NT2/D1 (cell line): ENCODE results near the gene DTNB.
"Not testable (repeated sequence)": the region's sequence is repeated elsewhere in the genome, so short reads cannot be mapped to it uniquely, and the experiment has no call there.

Experiments
- DNase-seq: peaks from one replicate; pipeline ENCODE4 v3.0.0-alpha.2; 2011; ENCODE audit warnings: low read depth, low spot score
- H3K27me3 ChIP-seq: 2 replicates; pipeline ENCODE4 v1.6.0; 2011; ENCODE audit warnings: mild to moderate bottlenecking; ENCODE audit not compliant: insufficient read length, insufficient read depth
- H3K36me3 ChIP-seq: 2 replicates; pipeline ENCODE4 v1.6.1; 2011; ENCODE audit warnings: mild to moderate bottlenecking, low read length, mixed read lengths; ENCODE audit not compliant: insufficient read depth, insufficient read length
- H3K4me1 ChIP-seq: 2 replicates; pipeline ENCODE4 v1.5.1; 2011; ENCODE audit not compliant: insufficient read depth, insufficient read length
- H3K4me3 ChIP-seq: 2 replicates; pipeline ENCODE4 v1.5.1; 2011; ENCODE audit warnings: low read depth; ENCODE audit not compliant: insufficient read length
- H3K9ac ChIP-seq: 2 replicates; pipeline ENCODE4 v1.6.0; 2011; ENCODE audit warnings: low read depth; ENCODE audit not compliant: insufficient read length
- H3K9me3 ChIP-seq: 2 replicates; pipeline ENCODE4 v1.5.1; 2011; ENCODE audit warnings: mild to moderate bottlenecking, low read length; ENCODE audit not compliant: insufficient read depth
- SUZ12 ChIP-seq: IDR thresholded peaks from 2 replicates; pipeline ENCODE4 v1.6.1; 2011; ENCODE audit not compliant: insufficient read length, insufficient read depth; ENCODE audit errors: extremely low read depth
- YY1 ChIP-seq: IDR thresholded peaks from 2 replicates; pipeline ENCODE4 v1.6.1; 2011; ENCODE audit not compliant: insufficient read length, insufficient read depth
- ZNF274 ChIP-seq: IDR thresholded peaks from 2 replicates; pipeline ENCODE4 v1.6.1; 2011; ENCODE audit warnings: mild to moderate bottlenecking, low read depth, low read length

DTNB gene

DNA sequence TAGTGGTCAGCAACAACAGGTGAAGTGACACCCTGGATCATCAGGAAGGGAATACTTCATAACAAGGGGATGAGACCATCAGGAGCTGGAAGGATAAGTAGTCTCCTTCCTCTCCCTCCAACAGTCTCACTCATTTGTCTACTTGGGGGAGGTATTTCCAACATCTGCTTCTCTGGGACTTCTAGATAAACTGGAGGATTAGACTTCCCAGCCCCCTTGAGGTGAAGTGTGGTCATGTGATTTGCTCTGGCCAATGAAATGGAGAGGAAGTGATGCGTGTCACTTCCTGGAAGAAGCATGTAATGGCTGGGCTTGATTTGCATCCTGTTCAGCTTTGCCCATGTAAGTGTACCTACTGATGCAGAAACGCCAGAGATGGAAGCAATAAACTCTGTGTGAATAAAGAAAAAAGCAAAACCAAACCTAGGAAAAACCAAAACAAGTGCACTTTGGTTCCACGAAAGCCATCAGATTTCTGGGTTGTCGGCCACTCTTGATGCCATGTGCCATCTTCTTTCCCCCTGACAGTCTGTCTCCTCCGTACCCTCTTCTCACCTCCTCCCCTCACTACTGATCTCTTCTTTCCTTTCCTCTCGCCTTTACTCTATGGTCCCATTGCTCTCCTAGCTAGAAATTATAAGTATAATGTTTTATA, 255.5 kb downstream of the DTNB start:
- Histone ChIP-seq H3K9me3 (peaks cover 6% of the 10 kb centered on the region; the same call in 1 of the 2 replicates), H3K4me3 (no peak overlapping the region), H3K9ac (no peak overlapping the region), H3K36me3 (no peaks in the 10 kb centered on the region), H3K27me3 (no peaks in the 10 kb centered on the region), H3K4me1 (peaks cover 2% of the 10 kb centered on the region)
- no peak for DNase-seq
- TF ChIP-seq ZNF274 (no peak), SUZ12 (no peak), YY1 (no peak)

GRCh38 chr2:25416674-25417073, 256.7 kb downstream of the DTNB start:
- DNase-seq, result no peak
- TF ChIP-seq SUZ12, result no peak
- TF ChIP-seq YY1, result no peak
- no peak for TF ChIP-seq ZNF274
- H3K9ac ChIP-seq, result no peak overlapping the region
- H3K4me1 ChIP-seq, result peaks cover 2% of the 10 kb centered on the region
- H3K4me3 ChIP-seq, result no peak overlapping the region
- H3K9me3 ChIP-seq, result peaks cover 6% of the 10 kb centered on the region; the same call in 1 of the 2 replicates
- H3K36me3 ChIP-seq, result no peaks in the 10 kb centered on the region
- no peaks in the 10 kb centered on the region for H3K27me3 ChIP-seq

DNA sequence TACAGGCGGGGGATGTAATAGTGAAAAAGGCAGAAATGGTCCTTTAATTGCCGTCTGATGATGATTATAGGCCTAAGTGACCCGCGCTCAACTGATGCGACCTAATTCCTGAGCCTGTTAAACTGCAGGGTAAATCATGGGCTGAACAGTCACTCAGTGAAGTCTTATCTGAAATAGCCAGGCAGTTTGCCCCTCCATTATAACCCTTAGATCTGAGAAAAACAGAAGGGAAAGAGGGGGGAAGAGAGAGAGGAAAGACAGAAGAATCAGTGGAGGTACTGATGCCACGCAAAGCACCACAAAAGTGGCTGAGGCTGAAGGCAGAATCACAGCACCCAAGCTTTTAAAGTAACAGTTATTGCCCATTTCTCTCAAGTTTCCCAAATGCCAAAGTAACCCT, 258.6 kb downstream of the DTNB start:
- TF ChIP-seq YY1 (no peak), ZNF274 (no peak), SUZ12 (no peak)
- Histone ChIP-seq H3K4me1 (peaks cover 2% of the 10 kb centered on the region), H3K36me3 (no peaks in the 10 kb centered on the region), H3K4me3 (no peak overlapping the region), H3K27me3 (no peaks in the 10 kb centered on the region), H3K9me3 (peaks cover 6% of the 10 kb centered on the region; the same call in 1 of the 2 replicates), H3K9ac (no peak overlapping the region)
- no peak for DNase-seq

DNA sequence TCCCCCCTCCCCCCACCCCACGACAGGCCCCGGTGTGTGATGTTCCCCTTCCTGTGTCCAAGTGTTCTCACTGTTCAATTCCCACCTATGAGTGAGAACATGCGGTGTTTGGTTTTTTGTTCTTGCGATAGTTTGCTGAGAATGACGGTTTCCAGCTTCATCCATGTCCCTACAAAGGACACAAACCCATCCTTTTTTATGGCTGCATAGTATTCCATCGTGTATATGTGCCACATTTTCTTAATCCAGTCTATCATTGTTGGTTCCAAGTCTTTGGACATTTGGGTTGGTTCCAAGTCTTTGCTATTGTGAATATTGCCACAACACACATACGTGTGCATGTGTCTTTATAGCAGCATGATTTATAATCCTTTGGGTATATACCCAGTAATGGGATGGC, 260.0 kb downstream of the DTNB start:
- H3K36me3 ChIP-seq, H3K9ac ChIP-seq, H3K9me3 ChIP-seq, H3K4me3 ChIP-seq, H3K4me1 ChIP-seq, H3K27me3 ChIP-seq, DNase-seq: not testable (repeated sequence)

GRCh38 chr2:25411753-25412152, 261.6 kb downstream of the DTNB start:
- no peaks in the 10 kb centered on the region for H3K9me3 ChIP-seq
- no peak overlapping the region for H3K9ac ChIP-seq
- H3K4me1 ChIP-seq, result no peaks in the 10 kb centered on the region
- TF ChIP-seq YY1 (no peak), SUZ12 (no peak), ZNF274 (no peak)
- DNase-seq, result no peak
- H3K4me3 ChIP-seq, result no peak overlapping the region
- H3K36me3 ChIP-seq, result no peaks in the 10 kb centered on the region
- no peaks in the 10 kb centered on the region for H3K27me3 ChIP-seq

DNA sequence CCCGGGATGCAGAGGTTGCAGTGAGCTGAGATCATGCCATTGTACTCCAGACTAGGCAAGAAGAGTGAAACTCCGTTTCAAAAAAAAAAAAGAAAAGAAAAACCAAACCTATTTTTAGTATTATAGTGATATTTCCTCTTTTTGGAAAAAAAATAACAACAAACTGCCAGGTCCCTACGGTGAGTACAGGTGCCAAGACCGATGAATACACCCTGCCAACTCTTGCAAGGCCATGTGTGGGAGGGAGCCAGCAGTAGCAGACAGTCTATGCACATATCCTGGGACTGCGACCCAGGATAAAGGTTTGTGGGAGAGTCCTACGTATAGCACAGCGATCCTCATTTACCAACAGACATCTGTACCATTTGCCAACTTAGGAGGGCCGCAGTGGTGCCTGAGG, 262.1 kb downstream of the DTNB start:
- no peaks in the 10 kb centered on the region for H3K4me1 ChIP-seq
- no peaks in the 10 kb centered on the region for H3K27me3 ChIP-seq
- H3K4me3 ChIP-seq, result no peak overlapping the region
- TF ChIP-seq YY1, result no peak
- no peak for TF ChIP-seq SUZ12
- no peak for TF ChIP-seq ZNF274
- H3K9me3 ChIP-seq, result no peaks in the 10 kb centered on the region
- DNase-seq, result no peak
- H3K9ac ChIP-seq, result no peak overlapping the region
- no peaks in the 10 kb centered on the region for H3K36me3 ChIP-seq

- Histone ChIP-seq H3K9ac (no peak overlapping the region), H3K9me3 (no peaks in the 10 kb centered on the region), H3K4me1 (no peaks in the 10 kb centered on the region), H3K27me3 (no peaks in the 10 kb centered on the region), H3K36me3 (no peaks in the 10 kb centered on the region), H3K4me3 (no peak overlapping the region)
- DNase-seq, result no peak
- TF ChIP-seq YY1, result no peak
- TF ChIP-seq ZNF274, result no peak
- no peak for TF ChIP-seq SUZ12
Measured at GRCh38 chr2:25410370-25410769, 263.0 kb downstream of the DTNB start.

DNA sequence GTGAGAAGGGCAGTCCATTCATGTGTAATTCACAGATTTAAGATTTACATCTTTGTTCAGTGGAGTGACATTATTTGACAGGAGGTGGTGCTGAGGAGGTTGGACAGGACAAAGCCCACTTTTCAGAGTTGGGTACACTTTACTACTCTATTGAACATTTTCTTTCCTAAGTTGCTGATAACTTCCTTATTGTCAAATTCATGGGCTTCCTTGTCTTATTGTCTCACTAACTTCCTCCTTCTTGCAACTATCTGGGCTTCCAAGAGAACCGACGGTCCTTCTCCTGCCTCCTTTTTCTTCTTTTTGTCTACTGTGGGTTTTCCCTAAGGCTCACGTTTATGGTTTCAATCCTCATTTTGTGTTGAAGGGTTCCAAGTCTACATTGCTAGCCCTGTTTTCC, 263.9 kb downstream of the DTNB start:
- Histone ChIP-seq H3K36me3 (no peaks in the 10 kb centered on the region), H3K4me3 (no peak overlapping the region), H3K9me3 (no peaks in the 10 kb centered on the region), H3K27me3 (no peaks in the 10 kb centered on the region), H3K9ac (no peak overlapping the region), H3K4me1 (no peaks in the 10 kb centered on the region)
- TF ChIP-seq SUZ12, result no peak
- no peak for TF ChIP-seq ZNF274
- TF ChIP-seq YY1, result no peak
- DNase-seq, result no peak
